GM12878 (cell line): Measurements from ENCODE around the gene CCDC91. TPM values are rescaled to one million over a fixed set of nuclear protein-coding genes. Genes with fewer than 3 reads are reported as not detected.
A peak's percentile ranks its signal among the peaks of the same experiment; 100 is the strongest.

ENCODE experiments used
- polyA plus RNA-seq, 11 experiments: library from polyadenylated mRNA; depleted of rRNA in 4 of 11; unstranded in 6 of 11; stranded (reverse) in 5 of 11; fragments of >200 nt; fragmentation: Nextera tagmentation in 4 of 11; fragmentation: Illumina TruSeq in 1 of 11; extraction: Ambion mirVana in 4 of 11; extraction: Trizol in 1 of 11; gene quantifications; 1 replicate in 1 of 11; 2 replicates in 10 of 11; pipeline versions ENCODE4 v1.2.1 to v1.2.3, GENCODE V29; 2011 to 2016; ENCODE audit warnings: inconsistent platforms in 2 of 11, missing spikeins in 2 of 11, low read depth in 1 of 11
- small RNA-seq: library from RNA; depleted of rRNA; stranded (forward); fragments of <200 nt; gene quantifications from one replicate; pipeline ENCODE3, GENCODE V24; 2014
- total RNA-seq, 4 experiments: library from RNA; depleted of rRNA in 3 of 4; stranded (reverse); fragments of >200 nt in 3 of 4; fragmentation: Illumina TruSeq in 1 of 4; extraction: Trizol in 1 of 4; gene quantifications; 2 replicates each; pipeline versions ENCODE4 v1.2.1 to v1.2.3, GENCODE V29; 2013 to 2021

CCDC91 gene
- total and polyA plus RNA-seq, 10 of the 15 experiments (the other 5 are each of a cell fraction or from before 2014, with no cell fraction given), result 6.1 to 24.9 (median 16.5) TPM

Small RNA genes lying within 50 kb of the gene (small RNA-seq; reads per million reads assigned to genes)
- gene RNA5SP355 (1.5 reads per million, percentile 49 among the genes with 10 or more reads in this experiment), gene RNU4-54P (not detected)

Other genes starting within 250 kb of the CCDC91 start
- gene PTHLH, start 217.7 kb upstream of the CCDC91 start, total RNA-seq (2014; rRNA removed), result not detected in 2 replicates
- not detected in 2 replicates for gene PTHLH, start 217.7 kb upstream of the CCDC91 start, total RNA-seq (2014; rRNA removed; fragmentation: Illumina TruSeq; extraction: Trizol)
- gene PTHLH, start 217.7 kb upstream of the CCDC91 start, total RNA-seq (2021), result not detected in 2 replicates
- gene PTHLH, start 217.7 kb upstream of the CCDC91 start, polyA plus RNA-seq (2011; rRNA removed), result 0.08 and 0.12 TPM in 2 replicates
- gene PTHLH, start 217.7 kb upstream of the CCDC91 start, polyA plus RNA-seq (2014; fragmentation: Illumina TruSeq; extraction: Trizol), result not detected in 2 replicates
- gene PTHLH, start 217.7 kb upstream of the CCDC91 start, polyA plus RNA-seq (2014; fragmentation: Nextera tagmentation; extraction: Ambion mirVana), result not detected
- 0.12 TPM in 1 of 2 replicates, not detected in the other for gene PTHLH, start 217.7 kb upstream of the CCDC91 start, polyA plus RNA-seq (2014; rRNA removed)
- not detected for gene PTHLH, start 217.7 kb upstream of the CCDC91 start, polyA plus RNA-seq (2016; fragmentation: Nextera tagmentation; extraction: Ambion mirVana)